A673 (cell line): ENCODE measurements around the gene ERO1B.

ENCODE experiments used
- CTCF ChIP-seq: fragments of 300-800, 200-600 bp; sonication (generic); conservative IDR thresholded peaks from 2 replicates; pipeline ENCODE4 v1.5.1; 2017; ENCODE audit warnings: low read depth, mild to moderate bottlenecking, antibody characterized with exemption, low read length, moderate library complexity, mixed read lengths
- EZH2 ChIP-seq: fragments of 200-600 bp; sonication (generic); IDR thresholded peaks from 2 replicates; pipeline ENCODE4 v1.6.1; 2017; ENCODE audit warnings: borderline replicate concordance, low read depth, mild to moderate bottlenecking, mixed read lengths, antibody characterized with exemption, low read length; ENCODE audit not compliant: poor library complexity, severe bottlenecking

GRCh38 chr1:236282425-236282716 lies 613 bp upstream of the ERO1B start:
- TF ChIP-seq EZH2 (no peak), CTCF (no peak)
